Stimulated activated CD4-positive, alpha-beta T cell treated with anti-CD3 and anti-CD28 coated beads, Interleukin-12 subunit alpha, Interleukin-12 subunit beta, amount 100 ng/mL, for 48 hours (primary cell): Measurements from ENCODE around the gene KLF14.
"Not testable (repeated sequence)": the region's sequence is repeated elsewhere in the genome, so short reads cannot be mapped to it uniquely, and the experiment has no call there.

Experiments used
- DNase-seq, 3 donors: peaks; one replicate each; pipeline ENCODE4 v3.0.0-alpha.2; 2020; ENCODE audit warnings: low read depth in 2 of 3, low spot score in 1 of 3

Gene KLF14

DNA sequence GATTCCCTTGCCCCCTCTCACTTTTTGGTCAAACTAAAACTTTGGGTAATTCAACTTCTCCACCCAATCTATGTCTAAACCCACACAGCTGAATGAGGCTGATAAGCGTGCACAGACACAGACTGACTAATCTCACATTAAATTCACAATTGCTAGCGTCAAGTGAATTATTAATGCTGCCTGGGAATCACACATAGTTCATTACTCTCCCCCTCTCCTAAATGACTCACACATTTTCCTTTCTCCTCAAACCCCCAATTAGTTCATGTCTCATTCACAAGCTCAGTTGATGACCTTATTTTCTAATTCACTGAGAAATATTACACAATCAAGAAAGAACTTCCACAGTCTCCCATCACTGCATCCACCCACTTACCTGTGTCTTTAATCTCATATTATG, 14.5 kb downstream of the KLF14 start:
- DNase-seq: no peak

DNA sequence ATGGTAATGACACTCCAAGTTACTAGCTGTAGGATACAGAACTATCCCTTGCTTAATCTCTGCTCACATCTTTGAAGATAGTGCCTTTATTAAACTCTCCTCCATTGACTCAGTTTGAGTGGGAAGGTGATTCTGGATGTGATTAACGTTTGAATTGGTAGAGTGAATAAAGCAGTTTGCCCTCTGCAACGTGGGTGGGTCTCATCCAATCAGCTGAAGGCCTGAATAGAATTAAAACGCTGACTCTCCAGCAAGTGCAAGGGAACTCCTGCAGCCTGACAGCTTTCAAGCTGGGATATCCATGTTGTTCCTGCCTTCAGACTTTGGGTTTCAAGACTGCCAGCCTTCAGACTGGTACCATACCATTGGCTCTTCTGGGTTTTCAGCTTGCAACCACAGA, 21.6 kb downstream of the KLF14 start:
- DNase-seq: no peak

DNA sequence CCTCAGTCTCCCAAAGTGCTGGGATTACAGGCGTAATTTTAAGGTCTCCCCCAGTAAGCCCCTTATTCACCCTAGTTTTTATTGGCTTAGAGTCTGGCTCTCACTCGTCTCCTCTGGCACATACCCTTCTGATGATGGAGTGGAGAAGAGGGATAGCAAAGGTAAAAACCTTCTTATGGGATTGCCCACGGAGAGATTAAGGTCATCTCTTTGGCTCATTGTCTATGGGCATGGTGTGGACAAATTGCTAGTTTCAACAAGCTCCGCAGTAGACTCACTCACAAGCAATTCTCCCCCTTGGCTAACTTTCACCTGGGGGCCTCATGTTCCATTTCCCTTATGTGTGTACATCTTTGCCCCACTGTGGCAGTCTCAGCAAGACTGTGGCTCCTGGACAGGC, 25.2 kb downstream of the KLF14 start:
- DNase-seq: no peak

DNA sequence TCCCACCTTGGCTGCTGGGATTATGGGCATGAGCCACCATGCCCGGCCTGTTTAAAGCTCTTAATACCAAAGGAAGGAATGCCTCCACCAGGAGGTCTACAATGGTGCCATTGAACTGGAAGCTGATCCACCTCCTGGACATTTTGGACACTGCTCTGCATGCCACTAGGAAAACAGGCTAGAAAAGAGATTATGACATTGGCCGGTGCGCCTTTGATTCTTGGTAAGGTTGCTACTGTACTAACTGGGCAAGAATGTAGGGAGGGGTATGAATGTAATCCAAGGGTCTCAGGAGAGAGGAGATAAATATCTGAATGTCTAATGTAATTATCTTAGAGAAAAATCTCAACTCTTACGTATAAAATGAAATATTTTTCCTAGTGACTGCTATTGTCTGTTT, 26.0 kb downstream of the KLF14 start:
- no peak for DNase-seq

DNA sequence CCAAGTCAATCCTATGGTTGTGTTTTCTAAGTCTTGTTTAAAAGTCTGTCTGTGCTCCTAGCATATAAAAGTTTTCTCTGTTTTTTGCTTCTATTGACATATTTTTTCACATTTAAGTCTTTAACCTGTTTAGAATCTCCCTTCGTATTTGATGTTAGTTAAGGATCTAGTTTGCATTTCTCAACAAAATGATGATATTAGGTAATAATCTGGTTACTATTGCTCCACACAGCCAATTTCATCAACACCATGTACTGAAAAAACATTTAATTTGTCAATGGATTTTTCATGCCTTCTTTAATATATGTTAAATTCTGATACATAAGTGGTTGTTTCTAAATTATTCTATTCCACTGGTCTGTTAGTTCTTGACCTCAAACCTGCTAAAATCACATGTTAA, 30.2 kb downstream of the KLF14 start:
- DNase-seq: no peak

DNA sequence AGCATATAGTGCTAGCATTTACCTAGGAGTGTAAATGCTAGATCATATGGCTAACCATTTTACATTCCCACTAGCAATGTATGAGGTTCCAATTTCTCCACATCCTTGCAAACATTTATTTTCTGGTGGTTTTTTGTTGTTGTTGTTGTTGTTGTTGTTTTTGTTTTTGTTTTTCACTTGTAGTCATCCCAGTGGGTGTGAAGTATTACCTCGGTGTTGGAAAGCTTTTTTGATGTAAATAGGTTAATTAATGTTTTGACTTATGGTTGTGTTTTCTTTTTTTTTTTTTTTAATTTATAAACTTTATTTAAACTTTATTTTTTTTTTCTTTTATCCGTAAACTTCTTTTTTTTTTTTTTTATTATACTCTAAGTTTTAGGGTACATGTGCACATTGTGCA, 32.4 kb downstream of the KLF14 start:
- no peak for DNase-seq

DNA sequence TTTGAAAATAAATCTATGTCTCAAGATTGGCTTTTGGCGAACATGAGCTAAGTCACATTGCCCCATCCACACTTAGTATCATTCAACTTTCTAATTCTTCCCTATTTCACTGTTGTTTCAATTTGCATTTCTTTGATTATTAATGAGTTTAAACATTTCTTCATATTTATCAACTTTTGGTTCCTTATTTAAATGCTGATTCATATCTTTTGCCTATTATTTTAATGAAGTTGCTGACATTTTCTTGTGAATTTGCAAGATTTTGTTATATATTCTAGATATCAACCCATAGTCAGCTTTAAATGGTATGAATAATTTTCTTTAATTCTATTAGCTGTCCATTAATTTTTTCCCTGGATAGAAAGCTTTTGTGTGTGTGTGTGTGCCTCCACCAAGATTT, 33.2 kb downstream of the KLF14 start:
- DNase-seq: no peak

DNA sequence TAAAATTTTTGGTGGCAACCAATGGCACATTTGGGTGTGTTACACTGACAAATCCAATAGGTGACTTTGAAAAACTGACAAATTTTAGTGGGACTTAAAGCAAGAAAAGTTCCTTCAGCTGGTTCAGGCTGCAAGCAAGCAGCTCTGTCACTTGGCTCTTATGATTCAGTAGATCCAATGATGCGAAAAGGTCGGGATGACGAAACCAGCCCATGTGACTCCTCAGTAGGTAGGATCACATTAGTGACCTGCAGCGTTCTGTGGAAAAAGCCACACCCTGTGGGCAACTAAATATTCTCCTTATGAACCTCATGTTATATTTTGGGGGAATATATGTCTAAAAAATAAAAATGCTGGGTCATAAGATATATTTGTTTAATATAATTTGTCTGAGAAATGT, 34.3 kb downstream of the KLF14 start:
- no peak for DNase-seq

DNA sequence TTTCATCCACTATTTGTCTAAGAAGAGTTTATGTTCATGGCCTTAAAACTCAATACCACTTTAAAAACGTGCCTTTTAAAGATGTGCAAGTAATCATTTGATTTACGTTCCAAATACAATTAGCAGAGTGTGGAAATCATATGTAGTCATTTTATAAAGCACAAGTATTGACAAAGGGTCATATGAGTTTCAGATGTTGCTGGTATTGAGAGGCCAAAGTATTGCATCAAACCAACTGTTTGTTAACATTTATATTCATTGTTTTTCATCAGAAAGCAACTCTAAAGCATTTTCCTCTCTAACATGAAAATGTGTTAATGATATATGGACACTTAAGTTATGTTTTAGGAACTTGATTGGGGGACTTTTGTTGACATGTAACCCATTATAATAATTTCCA, 36.2 kb downstream of the KLF14 start:
- DNase-seq: no peak

DNA sequence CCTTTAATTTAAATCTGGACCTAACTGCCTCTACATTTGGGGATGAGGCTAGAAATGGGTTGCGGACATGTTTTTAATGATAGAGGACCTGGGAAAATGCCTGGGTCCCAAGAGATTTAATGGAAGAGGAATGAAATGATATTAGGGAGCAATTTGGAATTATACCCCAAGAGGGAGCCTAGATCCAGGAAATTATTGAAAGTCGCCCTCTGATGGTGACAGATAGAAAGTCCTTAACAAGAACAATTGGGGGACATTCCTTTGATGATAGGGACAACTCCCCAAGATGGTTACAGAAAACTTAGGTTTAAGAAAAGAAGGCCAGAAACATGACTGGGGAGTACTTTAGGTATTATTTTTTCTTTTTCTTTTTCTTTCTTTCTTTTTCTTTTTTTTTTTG, 38.2 kb downstream of the KLF14 start:
- DNase-seq: no peak

DNA sequence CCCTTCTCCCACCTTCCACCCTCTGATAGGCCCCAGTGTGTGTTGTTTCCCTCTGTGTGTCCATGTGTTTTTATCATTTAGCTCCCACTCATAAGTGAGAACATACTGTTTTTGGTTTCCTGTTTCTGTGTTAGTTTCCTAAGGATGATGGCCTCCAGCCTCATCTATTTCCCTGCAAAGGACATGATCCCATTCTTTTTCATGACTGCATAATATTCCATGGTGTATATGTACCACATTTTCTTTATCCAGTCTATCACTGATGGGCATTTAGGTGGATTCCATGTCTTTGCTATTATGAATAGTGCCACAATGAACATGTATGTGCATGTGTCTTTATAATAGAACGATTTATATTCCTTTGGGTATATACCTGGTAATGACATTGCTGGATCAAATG, 41.6 kb downstream of the KLF14 start:
- DNase-seq: not testable (repeated sequence)

DNA sequence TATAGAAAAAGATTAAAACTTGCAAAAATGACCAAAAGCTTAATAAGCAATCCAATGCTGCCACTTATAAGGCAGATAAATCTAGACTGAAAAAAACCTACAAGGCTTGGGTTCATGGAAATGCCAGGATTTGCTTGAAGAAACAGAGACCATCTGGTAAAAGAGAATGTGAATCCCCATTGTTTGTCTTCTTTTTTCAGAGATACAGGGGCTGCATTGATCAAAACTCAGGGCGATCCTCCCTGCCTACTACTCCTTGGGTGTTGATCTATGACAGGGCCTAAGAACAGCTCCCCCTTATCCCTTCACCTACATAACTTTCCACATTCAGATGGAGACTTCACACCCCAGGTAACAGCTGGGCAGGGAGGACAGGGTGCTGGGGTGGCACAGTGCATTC, 44.3 kb downstream of the KLF14 start:
- DNase-seq: no peak

DNA sequence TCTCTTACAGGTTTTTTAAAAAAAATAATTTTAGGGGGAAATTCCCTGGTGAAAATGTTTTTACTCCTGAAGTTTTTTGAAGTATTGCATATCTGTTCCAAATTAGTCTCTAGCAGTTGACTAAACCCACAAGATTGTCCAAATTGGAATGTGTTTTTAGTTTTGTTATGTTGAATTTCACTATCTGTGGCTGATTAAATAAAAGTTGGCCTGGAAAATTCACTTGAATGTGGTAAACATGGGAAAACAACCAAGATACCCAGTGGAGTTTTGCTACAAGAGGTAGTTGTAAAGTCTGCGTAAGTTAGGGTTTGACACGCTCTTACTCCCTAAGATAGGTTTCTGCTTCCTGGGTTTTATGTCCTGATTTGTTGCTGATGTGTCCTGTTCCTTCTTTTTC, 51.0 kb downstream of the KLF14 start:
- no peak for DNase-seq
